ENCODE data around the gene COMMD7.

GRCh38 chr20:32675223-32675975 is 67.9 kb downstream of the COMMD7 start:
- TF ChIP-seq EZH2phosphoT487 (IDR thresholded peaks at IDR 0.05; ENCODE audit: low read length) (no peak), EZH2 (optimal IDR thresholded peaks at IDR 0.05; ENCODE audit: low read depth, low read length) (no peak)
- TF ChIP-seq, protein P1, sequence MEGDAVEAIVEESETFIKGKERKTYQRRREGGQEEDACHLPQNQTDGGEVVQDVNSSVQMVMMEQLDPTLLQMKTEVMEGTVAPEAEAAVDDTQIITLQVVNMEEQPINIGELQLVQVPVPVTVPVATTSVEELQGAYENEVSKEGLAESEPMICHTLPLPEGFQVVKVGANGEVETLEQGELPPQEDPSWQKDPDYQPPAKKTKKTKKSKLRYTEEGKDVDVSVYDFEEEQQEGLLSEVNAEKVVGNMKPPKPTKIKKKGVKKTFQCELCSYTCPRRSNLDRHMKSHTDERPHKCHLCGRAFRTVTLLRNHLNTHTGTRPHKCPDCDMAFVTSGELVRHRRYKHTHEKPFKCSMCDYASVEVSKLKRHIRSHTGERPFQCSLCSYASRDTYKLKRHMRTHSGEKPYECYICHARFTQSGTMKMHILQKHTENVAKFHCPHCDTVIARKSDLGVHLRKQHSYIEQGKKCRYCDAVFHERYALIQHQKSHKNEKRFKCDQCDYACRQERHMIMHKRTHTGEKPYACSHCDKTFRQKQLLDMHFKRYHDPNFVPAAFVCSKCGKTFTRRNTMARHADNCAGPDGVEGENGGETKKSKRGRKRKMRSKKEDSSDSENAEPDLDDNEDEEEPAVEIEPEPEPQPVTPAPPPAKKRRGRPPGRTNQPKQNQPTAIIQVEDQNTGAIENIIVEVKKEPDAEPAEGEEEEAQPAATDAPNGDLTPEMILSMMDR (IDR thresholded peaks at IDR 0.05; ENCODE audit: low read length), result no peak

Measured in MM.1S (cell line).